Right ventricle myocardium inferior (tissue), 1 donor: ENCODE results near the gene SLX9. TPM values are rescaled to one million over a fixed set of nuclear protein-coding genes. Genes with fewer than 3 reads are reported as not detected.

ENCODE experiments used
- ATAC-seq: fragments of 200-7000 bp; cut with Tn5 transposase; one replicate; pipeline ENCODE4 v1.9.1; 2020; ENCODE audit warnings: mild to moderate bottlenecking, moderate library complexity
- DNase-seq: peaks from one replicate; pipeline ENCODE4 v3.0.0; 2021; ENCODE audit errors: missing footprints
- intact Hi-C: fragments of 100-400 bp; cut with DNase I; formaldehyde crosslinking; loops from one replicate; pipeline ENCODE4 v1.11.0; 2022
- total RNA-seq: library from RNA; stranded (reverse); fragmentation: NEBNext Ultra II Directional; extraction: Animal tissue kit (Norgen Biotek cat#: 25700); gene quantifications from one replicate; pipeline ENCODE4 v1.2.1, GENCODE V29; 2021
- donor health status: DM: no; HTN: yes; CAD: no; lungs with severe emphysema.

The SLX9 gene
- total RNA-seq, 1 donor from 2014 or later, result 66.5 TPM

- DNase-seq (peak; percentile 28), ATAC-seq (no peak)
- intact Hi-C loops, result loop anchor here (5.0 kb wide), 1 partner anchor 34 kb away; no protein-coding TSS in a partner anchor
Observed at GRCh38 chr21:44990921-44991320, 51.1 kb downstream of the SLX9 start.

- DNase-seq (peak; percentile 35), ATAC-seq (no peak)
- intact Hi-C loops, result loop anchor here (5.0 kb wide), 1 partner anchor 35 kb away; no protein-coding TSS in a partner anchor
Observed at GRCh38 chr21:44991538-44992483, 52.0 kb downstream of the SLX9 start.

DNA sequence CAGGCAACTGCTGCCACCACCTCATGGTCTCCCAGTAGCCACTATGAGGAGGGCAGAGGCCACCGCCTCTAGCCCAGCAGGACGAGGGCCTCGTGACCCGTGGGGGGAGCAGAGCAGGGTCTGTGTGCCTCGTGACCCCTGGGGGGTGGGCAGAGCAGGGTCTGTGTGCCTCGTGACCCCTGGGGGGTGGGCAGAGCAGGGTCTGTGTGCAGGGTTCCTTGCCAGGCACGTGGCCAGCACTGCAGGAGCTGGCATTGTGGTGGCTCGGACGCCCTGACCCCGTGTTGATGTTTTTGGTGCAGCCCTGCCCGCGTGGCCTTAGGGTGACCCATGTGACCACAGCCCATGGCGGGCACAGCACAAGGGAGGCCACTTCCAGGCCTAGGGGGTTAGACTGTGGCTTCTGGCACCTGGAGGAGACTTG lies 52.8 kb downstream of the SLX9 start:
- intact Hi-C loops, result loop anchor here (5.0 kb wide), 1 partner anchor 35 kb away; no protein-coding TSS in a partner anchor
- ATAC-seq (no peak), DNase-seq (peak; percentile 63)

DNA sequence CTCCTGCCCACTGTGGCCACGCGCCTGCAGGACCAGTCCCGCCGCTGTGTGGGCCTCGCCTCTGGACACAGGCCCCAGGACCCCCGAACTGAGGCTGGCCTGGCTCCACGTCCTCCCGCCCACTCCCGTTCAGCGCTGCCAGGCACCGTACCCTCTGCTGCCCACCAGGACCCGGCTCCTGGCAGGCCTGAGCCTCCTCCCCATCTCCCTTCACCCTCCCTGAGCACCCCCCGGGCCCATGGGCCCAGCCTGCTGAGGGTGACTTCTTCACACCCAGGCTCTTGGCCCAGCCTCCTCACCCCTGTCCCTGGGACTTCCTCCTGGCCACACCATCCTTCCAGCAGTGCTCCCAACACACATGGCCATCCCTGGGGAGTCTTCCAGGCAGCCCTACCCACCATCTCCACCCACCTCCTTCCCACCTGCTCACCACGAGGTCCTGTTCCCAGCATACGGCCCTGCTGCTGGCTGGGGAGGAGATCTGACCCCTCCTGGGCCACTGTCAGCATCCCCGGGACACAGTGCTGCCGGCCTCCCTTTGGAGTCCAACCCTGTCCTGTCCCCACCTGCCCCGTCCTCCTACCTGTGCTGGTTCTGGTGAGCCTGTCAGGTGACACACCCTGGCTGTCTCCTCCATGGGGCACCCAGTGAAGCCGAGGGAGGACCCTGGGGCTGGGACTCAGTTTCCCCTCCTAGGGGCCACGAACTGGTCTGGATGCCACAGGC lies 53.7 kb downstream of the SLX9 start:
- DNase-seq (peak; percentile 58), ATAC-seq (no peak)
- intact Hi-C loops, result loop anchor here (5.0 kb wide), 1 partner anchor 36 kb away; no protein-coding TSS in a partner anchor

- intact Hi-C loops, result loop anchor here (5.0 kb wide), 1 partner anchor 37 kb away; no protein-coding TSS in a partner anchor
- DNase-seq, result peak; percentile 74
- ATAC-seq, result peak; percentile 74
Observed at GRCh38 chr21:44994047-44994694, 54.3 kb downstream of the SLX9 start.

GRCh38 chr21:44994695-44995342 lies 55.0 kb downstream of the SLX9 start:
- intact Hi-C loops, result loop anchor here (5.0 kb wide), 1 partner anchor 38 kb away; no protein-coding TSS in a partner anchor
- DNase-seq (peak; percentile 60), ATAC-seq (peak; percentile 23)

GRCh38 chr21:44995343-44995941 lies 55.6 kb downstream of the SLX9 start:
- ATAC-seq, result no peak
- DNase-seq, result peak; percentile 63
- intact Hi-C loops, result no loop called here

DNA sequence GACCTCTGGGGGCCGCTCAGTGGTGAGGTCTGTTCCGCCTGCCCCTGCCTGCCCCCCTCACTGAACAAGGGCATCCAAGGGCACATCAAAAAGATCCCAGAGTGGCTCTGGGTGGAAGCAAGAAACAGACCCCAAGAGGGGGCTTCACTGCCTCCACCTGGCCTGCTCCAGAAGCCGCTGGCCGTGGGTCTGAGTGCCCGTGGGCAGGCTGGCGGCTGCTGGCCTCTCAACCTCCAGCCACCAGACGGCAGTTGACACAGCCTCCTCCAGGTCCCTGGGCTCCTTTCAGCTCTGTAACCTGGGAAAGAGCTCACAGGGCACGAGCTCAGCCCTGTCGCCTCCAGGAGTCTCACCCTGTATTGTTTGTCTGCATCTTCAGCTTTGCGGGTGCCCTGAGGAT lies 56.3 kb downstream of the SLX9 start:
- ATAC-seq, result no peak
- intact Hi-C loops, result no loop called here
- no peak for DNase-seq

DNA sequence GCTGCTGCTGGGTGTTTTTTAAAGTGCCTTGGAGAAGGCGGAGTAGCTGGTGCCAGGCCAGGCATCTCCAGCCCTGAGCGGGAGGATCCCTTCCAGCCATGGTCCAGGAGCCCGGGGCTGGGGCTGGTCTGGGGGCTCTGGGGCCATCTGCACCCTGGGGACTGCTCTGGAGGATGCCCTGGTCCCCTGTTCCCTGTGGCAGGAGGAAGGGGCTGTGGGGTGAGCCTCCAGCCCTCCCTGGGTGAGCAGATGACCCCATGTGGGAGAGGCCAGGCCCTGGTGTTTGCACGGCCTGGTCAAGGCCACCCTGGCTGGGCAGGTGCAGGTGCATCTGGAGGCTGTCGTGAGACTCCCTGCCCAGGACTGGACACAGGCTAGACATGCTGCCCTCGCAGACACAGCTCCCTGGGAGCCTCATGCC lies 56.7 kb downstream of the SLX9 start:
- no peak for ATAC-seq
- peak; percentile 41 for DNase-seq
- intact Hi-C loops, result no loop called here

GRCh38 chr21:44996983-44997936 lies 57.4 kb downstream of the SLX9 start:
- no peak for ATAC-seq
- intact Hi-C loops, result no loop called here
- DNase-seq, result peak; percentile 51

- ATAC-seq, result no peak
- intact Hi-C loops, result no loop called here
- peak; percentile 63 for DNase-seq
Observed at GRCh38 chr21:44998086-44998620, 58.3 kb downstream of the SLX9 start.

- no peak for DNase-seq
- ATAC-seq, result no peak
- intact Hi-C loops, result no loop called here
Observed at GRCh38 chr21:44998621-44999427, 59.0 kb downstream of the SLX9 start.

GRCh38 chr21:44999428-44999971 lies 59.7 kb downstream of the SLX9 start:
- ATAC-seq (no peak), DNase-seq (peak; percentile 75)
- intact Hi-C loops, result no loop called here

GRCh38 chr21:44999972-45000636 lies 60.3 kb downstream of the SLX9 start:
- DNase-seq, result peak; percentile 56
- ATAC-seq, result no peak
- intact Hi-C loops, result no loop called here

DNA sequence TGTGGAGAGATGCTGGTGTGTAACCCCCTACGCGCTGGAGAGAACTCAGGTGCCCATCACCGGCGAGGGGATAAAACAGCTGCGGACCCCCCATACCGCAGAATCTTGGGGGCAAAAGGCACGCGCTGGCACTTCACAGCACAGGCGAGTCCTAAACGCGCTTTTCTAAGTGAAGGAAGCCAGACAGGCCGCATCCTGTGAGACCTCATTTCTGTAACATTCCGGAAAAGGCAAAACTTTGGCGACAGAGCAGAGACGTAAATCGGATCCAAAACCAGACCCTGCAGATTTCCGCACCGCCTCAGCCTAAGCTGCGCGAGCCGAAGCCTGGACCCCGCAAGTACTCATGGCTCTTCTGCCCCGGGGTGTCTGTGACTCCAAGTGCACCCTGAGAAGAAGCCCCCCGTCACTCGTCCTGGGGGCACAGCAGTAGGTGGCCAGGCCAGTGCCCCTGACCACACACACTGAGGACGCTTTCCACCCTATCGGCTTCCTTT lies 60.9 kb downstream of the SLX9 start:
- intact Hi-C loops, result no loop called here
- ATAC-seq (no peak), DNase-seq (no peak)
